GM12891 (cell line): ENCODE data around the gene BSND.

ENCODE experiments used
- POLR2A ChIP-seq: IDR thresholded peaks from 2 replicates; pipeline ENCODE4 v1.6.1; 2011; ENCODE audit warnings: low read depth, low read length, control low read depth
- POLR2AphosphoS5 ChIP-seq: IDR thresholded peaks from 2 replicates; pipeline ENCODE4 v1.6.1; 2011; ENCODE audit warnings: low read depth, low read length, control low read depth

DNA sequence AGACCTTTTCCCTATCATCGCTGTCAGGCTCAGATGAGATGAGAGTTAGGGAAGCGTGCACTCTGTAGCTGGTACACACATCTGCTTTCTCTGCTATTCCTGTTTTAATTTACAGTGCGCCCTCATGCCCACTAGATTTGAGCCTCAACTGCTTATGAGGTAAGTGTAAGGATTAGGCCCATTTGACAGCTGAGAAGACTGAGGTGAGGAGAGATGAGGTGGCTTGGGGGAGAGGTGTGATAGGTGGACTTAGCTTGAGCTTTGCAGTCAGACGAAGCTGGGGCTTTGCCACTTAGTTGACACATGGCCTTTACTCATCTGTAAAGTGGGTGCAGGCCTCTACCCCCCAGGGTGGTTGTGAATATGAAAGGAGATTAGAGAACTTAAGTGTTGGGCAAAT, 9.8 kb upstream of the BSND start:
- TF ChIP-seq POLR2A (no peak), POLR2AphosphoS5 (no peak)
